T-helper 1 cell treated with Interleukin-12 subunit alpha and Interleukin-12 subunit beta and Interleukin-4 antibody, amounts not matched to agents 30 ng/mL and 1 ng/mL, for 36 hours (primary cell): ENCODE measurements around the gene HOXA1. TPM values are rescaled to one million over a fixed set of nuclear protein-coding genes. Genes with fewer than 3 reads are reported as not detected.

Experiments used
- intact Hi-C: fragments of 100-400 bp; cut with micrococcal nuclease; formaldehyde crosslinking; loops from one replicate; pipeline ENCODE4 v1.15.1; 2024
- total RNA-seq: library from RNA; stranded (reverse); gene quantifications from 2 replicates; pipeline ENCODE4 v1.2.3, GENCODE V29; 2022

Gene HOXA1
- total RNA-seq, 1 donor from 2014 or later: 0.22 TPM

DNA sequence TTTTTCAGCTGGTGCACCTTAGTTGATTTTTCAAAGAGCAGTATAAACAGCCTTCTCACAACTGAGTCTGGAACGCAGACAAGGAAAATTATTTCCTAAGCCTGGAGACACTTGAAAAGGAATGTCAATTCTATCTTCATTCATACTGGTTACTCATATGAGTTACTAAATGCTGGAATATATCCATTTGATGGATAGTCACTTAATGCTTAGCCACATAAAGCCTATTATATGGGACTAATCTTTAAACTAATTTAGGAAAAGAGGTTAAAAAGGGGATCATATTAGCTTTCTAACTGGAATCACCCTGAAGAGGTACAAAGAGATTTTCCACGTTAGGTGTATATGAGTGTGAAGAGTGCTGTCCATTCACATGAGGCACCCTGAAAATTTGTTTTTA, 36.4 kb upstream of the HOXA1 start:
- intact Hi-C loops: loop anchor here (5.0 kb wide), 3 partner anchors 270 to 930 kb away; partner anchors contain the start of genes CBX3, HNRNPA2B1 and SKAP2

DNA sequence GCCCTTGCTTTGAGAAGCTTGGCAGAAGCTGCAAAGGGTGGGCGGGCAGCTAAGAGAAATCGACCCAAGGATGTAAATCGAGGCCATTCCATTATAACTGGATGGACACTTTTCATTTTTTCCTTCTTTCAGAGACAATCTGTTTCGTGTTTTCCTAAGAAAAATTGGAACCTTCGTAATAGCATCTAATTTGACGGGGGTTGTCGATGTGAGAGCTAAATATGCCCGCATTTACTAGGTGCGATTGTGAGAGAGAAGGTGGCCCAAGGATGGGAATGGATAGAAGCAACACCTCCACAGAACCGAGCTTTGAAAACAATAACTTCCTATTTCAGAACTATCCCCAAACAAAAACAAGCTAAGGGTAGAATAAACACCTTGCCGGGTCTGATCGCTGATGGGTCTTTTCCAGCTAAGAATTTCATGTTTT, 35.6 kb upstream of the HOXA1 start:
- intact Hi-C loops: loop anchor here (5.0 kb wide), 3 partner anchors 269 to 929 kb away; partner anchors contain the start of genes CBX3, HNRNPA2B1 and SKAP2

GRCh38 chr7:27130540-27131389, 35.0 kb upstream of the HOXA1 start, which contains the start of gene HOXA4:
Gene HOXA4, minus strand, starts transcription at chr7:27130757. Its CDS starts 24 bp downstream, at chr7:27130733.
- intact Hi-C loops: loop anchor here (1.0 to 5.0 kb wide), 4 partner anchors 34 to 928 kb away; partner anchors contain the start of genes CBX3, HNRNPA2B1 and SKAP2

GRCh38 chr7:27129729-27130539, 34.1 kb upstream of the HOXA1 start:
- intact Hi-C loops: loop anchor here (1.0 to 5.0 kb wide), 4 partner anchors 34 to 928 kb away; partner anchors contain the start of genes CBX3, HNRNPA2B1 and SKAP2

GRCh38 chr7:27128776-27129728, 33.3 kb upstream of the HOXA1 start:
- intact Hi-C loops: no loop called here

DNA sequence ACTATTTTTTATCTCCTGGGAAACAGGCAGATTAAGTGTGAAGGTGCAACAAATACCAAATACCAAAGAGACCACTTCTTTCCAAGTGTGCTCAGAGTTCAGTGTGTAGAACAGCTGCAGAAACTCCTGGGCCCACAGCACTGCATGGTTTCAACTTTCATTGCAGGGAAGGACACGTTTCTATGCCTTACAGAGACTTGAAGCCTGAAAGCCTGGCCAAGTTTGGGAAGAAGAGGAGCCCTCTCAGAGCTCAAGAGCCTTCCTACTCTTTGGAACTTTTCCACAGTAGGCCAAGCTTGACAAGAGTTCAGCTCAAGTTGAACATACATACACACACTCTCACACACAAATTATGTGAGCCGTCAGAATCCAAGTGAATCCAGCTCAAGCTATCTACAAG, 32.2 kb upstream of the HOXA1 start:
- intact Hi-C loops: no loop called here

GRCh38 chr7:27126596-27127327, 31.0 kb upstream of the HOXA1 start:
- intact Hi-C loops: no loop called here

- intact Hi-C loops: no loop called here
Measured at GRCh38 chr7:27125986-27126394, 30.2 kb upstream of the HOXA1 start.

GRCh38 chr7:27124902-27125689, 29.3 kb upstream of the HOXA1 start:
- intact Hi-C loops: no loop called here

GRCh38 chr7:27124096-27124901, 28.5 kb upstream of the HOXA1 start:
- intact Hi-C loops: no loop called here

DNA sequence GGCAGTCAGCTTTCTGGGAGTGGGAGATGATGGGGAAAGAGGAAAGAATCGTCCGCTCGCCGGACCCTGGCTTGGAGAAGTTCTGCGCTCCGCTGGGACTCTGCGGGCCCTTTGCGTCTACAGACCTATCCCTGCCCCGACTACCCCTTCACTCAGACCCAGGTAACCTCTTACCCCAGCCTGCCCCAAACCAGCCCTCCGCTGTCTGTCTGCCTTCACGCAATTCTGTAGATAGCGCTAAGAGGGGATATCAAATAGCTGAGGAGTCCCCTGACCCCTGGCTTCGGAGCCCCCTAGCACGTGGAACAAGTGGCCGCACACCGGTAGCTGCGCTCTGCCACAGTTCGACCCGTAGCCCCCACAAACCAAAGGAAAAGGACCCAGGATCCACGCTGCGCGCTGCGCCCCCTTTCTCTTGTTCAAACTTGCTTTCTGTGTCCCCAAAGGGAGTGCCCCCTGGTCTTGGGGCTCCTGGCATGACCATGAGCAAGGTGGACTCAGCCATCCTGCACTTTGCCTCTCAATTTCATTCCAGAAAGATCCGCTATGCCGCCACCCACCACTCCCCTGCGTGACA, 27.8 kb upstream of the HOXA1 start:
- intact Hi-C loops: no loop called here

- intact Hi-C loops: no loop called here
Measured at GRCh38 chr7:27123007-27123476, 27.2 kb upstream of the HOXA1 start.

DNA sequence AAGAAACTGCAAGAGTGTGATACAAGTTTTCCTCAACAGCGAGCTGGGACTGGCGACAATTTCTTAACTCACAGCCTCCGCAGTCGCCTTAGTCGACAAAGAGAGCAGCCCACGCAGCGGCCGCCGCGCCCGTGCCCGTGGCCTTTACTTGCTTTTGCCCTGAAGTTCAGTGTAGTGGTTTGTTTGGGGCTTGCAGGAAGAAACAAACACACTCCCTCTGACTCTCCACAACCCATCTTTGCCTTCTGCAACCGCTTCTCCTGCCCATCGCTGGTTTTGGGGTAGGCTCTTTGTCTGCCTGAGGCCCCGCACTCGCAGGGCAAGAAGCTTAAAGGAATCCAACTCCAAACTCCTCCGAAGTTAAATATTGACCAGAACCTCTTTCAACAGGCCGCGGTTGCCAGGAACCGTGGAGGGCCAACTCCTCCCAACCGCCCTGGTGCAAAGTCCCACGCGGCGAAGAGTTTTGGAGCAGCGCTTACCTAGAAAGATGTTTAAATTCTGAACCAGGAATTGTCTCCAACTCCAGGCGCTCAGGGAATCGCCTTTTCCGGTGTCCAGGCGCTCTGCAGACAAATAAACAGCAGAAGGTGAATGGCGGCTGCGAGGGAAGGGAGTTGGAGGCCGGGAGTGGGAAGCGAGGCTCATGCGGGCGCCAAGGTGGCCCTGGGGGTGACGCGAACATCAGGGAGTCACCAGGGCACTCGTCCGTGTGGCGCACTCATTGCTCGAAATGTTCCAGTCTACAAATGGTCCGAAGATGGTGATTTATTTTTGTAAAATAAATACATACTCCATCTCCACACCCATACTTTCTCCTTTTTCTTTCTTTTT, 26.5 kb upstream of the HOXA1 start:
- intact Hi-C loops: no loop called here

DNA sequence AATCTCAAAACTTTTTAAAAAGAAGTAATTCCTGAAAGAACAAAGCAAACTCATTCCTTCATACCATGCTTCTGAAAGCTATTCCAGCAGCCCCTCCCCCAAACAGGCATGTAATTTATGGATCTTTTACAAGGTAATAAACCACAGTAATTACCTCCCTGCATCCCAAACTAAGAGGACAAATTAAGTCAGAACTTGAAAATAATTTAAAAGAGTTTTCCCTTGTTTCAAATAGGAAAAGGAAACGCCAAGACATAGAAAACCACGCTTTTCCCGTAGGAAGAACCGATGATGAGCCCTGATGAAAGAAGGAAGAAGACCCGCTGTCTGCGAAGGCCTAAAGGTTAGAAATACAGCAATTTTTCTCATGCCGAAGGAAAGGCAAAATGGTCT, 25.9 kb upstream of the HOXA1 start:
- intact Hi-C loops: no loop called here

- intact Hi-C loops: no loop called here
Measured at GRCh38 chr7:27119412-27119911, 23.7 kb upstream of the HOXA1 start.

GRCh38 chr7:27118580-27118979, 22.8 kb upstream of the HOXA1 start:
- intact Hi-C loops: no loop called here
